HFF-Myc (cell line): ENCODE results near the gene C2orf81.

Experiments used
- DNase-seq: peaks from one replicate; pipeline ENCODE4 v3.0.0-alpha.2; 2011; ENCODE audit warnings: low read depth; ENCODE audit errors: extremely low read depth
- H3K4me3 ChIP-seq: replicated peaks from 2 replicates; pipeline ENCODE4 v1.5.1; 2011; ENCODE audit warnings: low read depth, mild to moderate bottlenecking, control low read depth, low read length
- TF ChIP-seq, protein P1 (sequence below): IDR thresholded peaks from 2 replicates; pipeline ENCODE4 v1.5.1; 2012; ENCODE audit warnings: mild to moderate bottlenecking, low read depth, low read length, control low read depth; ENCODE audit errors: missing control alignments

Gene C2orf81

DNA sequence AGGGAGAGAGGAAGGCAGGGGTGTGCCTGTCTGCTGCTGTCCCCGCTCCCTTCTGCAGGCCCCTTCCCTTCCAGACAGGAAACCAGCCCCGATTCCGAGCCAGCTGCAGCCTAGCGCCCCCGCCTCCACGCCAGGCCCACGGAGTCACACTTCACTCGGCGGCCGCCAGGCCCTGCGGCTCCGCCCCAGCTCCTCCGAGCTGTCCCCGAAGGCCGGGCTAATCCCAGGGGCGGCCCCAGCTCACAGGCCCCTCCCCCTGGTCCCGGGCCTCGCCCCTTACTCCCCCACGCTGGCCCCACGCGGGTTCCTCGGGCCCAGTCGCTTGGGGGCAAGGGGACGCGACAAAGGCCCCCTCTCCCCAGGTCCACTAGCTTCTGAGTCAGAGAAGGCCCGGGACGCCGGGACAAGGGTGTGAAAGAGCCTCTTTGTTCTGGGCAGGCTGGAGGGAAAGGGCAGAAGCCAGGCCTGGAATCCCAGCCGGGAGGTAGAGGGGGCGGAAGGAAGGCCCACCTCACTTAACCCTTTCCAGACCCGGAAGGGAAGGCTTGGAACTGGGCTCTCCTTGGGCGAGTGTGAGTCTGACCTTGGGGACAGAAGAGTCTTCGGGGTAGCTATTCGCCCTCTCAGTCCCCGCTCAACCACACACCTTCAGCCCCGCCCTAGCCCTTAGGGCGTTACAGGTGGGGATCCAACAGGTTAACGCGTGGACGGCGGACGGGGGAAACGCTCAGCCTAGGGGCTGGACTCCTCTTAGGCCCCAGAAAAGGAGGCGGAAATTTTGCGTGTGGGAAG lies 19.2 kb upstream of the C2orf81 start:
- TF ChIP-seq, protein P1, sequence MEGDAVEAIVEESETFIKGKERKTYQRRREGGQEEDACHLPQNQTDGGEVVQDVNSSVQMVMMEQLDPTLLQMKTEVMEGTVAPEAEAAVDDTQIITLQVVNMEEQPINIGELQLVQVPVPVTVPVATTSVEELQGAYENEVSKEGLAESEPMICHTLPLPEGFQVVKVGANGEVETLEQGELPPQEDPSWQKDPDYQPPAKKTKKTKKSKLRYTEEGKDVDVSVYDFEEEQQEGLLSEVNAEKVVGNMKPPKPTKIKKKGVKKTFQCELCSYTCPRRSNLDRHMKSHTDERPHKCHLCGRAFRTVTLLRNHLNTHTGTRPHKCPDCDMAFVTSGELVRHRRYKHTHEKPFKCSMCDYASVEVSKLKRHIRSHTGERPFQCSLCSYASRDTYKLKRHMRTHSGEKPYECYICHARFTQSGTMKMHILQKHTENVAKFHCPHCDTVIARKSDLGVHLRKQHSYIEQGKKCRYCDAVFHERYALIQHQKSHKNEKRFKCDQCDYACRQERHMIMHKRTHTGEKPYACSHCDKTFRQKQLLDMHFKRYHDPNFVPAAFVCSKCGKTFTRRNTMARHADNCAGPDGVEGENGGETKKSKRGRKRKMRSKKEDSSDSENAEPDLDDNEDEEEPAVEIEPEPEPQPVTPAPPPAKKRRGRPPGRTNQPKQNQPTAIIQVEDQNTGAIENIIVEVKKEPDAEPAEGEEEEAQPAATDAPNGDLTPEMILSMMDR = no peak
- peak; percentile 48 for DNase-seq
- peak overlapping the region; percentile 59 for H3K4me3 ChIP-seq

DNA sequence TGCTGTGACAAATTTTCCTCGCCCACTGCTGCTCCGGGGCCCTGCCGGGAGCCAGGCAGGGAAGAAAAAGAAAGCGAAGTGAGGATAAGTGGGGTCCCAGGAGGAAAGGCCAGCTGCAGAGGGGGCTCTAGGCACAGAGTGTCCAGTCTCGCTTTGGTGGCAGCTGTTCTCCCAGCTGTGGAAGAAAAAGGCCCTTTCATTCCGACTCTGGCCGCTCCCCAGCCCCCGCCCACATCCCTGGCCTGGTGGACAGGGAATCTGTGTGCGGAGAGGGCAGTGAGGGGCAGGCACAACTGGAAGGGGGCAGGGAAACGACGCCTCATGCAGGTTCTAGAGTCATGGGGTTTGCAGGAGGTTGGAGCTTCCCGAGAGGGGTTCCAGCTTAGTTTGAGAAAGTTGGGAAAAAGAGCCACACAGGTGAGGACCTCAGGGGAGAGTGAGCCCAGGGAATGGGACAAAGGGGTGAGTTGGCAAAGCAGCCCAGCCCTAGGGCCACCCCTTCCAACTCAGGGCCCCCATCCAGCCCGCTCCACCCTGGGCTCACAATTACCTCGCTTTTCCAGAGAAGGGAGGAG lies 18.5 kb upstream of the C2orf81 start:
- peak overlapping the region; percentile 59 for H3K4me3 ChIP-seq
- no peak for DNase-seq
- TF ChIP-seq, protein P1 = no peak

DNA sequence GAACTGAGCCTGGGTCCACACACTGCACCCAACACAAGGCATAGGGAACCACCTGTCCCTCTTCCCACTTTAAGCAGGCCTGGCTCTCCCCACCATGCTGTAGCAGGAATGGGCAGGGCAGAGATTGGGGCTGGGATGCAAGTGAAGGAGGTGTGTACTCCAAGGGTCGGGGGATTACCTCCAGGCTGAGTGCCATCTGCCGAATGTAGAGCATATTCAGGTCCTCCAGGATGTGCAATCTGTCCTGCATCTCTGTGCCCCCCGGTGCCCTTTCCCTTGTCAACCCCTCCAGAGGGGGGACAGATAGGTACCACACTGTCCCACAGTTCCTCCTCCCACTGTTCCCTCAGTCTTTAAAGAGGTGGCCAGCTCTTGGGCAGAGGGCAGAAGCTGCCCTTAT lies 18.0 kb upstream of the C2orf81 start:
- TF ChIP-seq, protein P1 = no peak
- H3K4me3 ChIP-seq = peak overlapping the region; percentile 59
- DNase-seq = no peak

DNA sequence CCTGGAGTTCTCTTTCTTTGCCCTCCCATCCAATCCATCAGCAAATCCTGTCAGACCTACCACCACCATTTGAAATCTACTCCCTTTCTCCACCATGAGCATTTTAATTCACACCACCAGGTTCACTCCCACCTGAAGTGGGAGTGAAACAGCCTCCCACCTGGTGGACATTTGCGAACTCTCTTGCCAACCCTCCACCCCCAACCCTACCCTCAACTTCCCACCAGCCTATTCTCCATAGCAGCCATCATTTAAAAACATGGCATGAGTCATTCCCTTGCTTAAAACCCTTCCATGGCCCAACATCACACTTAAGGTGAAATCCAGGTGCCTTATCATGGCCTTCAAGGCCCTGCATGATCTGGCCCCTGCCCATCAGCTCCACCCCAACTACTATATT lies 16.8 kb upstream of the C2orf81 start:
- TF ChIP-seq, protein P1 = no peak
- no peak for DNase-seq
- no peak overlapping the region for H3K4me3 ChIP-seq

DNA sequence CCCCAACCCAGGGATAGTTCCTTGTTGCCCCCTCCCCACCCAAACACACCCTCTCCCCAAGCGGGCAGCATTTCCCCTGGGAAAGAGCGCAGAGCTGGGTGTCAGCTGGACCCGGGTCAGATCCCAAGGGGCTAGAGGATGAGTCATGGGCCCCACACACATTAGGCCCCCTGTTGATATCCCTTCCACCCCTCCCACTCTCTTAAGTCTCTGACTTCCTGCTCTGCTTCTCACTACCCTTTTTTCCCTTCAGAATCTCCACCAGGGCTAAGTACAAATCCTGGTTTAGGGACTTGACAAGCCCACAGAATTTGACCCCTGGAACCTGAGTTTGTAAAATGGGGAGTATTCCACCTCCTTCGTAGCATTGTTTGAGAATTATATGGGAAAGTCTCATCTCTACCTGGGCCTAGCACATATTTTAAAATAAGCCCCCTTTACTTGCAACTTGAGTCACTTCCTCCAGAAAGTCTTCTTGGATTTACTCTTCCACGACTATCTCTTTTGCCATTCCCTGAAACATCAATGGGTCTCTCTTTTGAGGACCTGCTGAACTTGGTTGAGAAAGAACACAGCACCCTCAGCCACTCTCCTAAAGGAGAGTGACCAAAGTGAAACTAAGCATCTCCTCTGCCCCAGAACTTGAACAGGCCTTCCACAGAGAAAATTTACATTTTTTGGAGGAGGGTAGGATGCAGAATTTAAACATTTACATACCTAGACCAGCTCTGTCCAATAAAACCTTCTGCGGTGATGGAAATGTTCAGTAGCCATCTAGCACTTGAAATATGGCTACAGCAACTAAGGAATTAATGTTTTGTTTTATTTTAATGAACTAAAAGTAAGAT lies 15.7 kb upstream of the C2orf81 start:
- no peak overlapping the region for H3K4me3 ChIP-seq
- DNase-seq = no peak
- TF ChIP-seq, protein P1 = no peak

DNA sequence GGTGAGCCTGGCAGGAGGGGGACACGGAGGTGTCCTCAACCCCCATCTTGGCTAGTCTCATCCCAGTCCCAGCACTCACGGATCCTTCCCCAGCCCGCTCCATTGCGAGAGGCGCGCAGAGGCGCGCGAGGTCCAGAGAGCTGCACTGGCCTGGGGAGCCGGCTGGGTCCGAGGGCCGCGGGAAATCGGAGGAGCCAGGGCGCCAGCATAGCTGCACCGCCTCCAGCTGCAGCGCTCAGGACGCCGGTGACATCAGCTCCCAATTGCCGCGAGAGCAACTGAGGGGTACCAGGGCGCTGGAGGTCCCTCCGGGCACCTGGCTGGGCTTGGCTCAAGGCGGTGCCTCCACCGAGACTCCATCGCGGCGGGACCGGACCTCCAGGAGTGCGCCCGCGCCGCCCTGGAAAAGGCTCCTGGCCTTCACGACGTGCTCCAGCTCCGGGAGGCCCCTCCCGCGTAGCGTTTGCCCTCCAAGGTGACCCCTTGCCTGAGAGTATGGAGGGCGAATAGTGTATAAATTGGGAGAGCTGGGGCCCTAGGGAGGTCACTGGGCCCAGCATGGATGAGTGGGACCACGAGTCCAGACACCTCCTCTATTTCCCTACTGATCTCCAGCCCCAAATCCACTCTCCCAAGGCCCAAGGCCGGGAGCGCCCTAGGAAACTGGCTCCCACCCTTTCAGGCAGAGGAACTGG lies 14.8 kb upstream of the C2orf81 start:
- no peak for DNase-seq
- H3K4me3 ChIP-seq = no peak overlapping the region
- TF ChIP-seq, protein P1 = no peak
